ENCODE data around the gene QKI.

QKI gene

GRCh38 chr6:163392533-163392932 lies 22.0 kb upstream of the QKI start:
- DNase-seq = no peak

GRCh38 chr6:163393923-163394322 lies 20.6 kb upstream of the QKI start:
- no peak for DNase-seq

GRCh38 chr6:163394659-163395058 lies 19.9 kb upstream of the QKI start:
- DNase-seq = no peak

- no peak for DNase-seq
Measured at GRCh38 chr6:163395122-163395830, 19.2 kb upstream of the QKI start.

GRCh38 chr6:163395831-163396185 lies 18.7 kb upstream of the QKI start:
- no peak for DNase-seq

GRCh38 chr6:163397326-163397725 lies 17.2 kb upstream of the QKI start:
- no peak for DNase-seq

GRCh38 chr6:163398115-163398514 lies 16.4 kb upstream of the QKI start:
- DNase-seq = no peak

- DNase-seq = no peak
Measured at GRCh38 chr6:163398815-163399214, 15.7 kb upstream of the QKI start.

- no peak for DNase-seq
Measured at GRCh38 chr6:163400509-163400908, 14.0 kb upstream of the QKI start.

- DNase-seq = no peak
Measured at GRCh38 chr6:163401039-163401885, 13.3 kb upstream of the QKI start.

- DNase-seq = no peak
Measured at GRCh38 chr6:163402616-163403015, 11.9 kb upstream of the QKI start.

GRCh38 chr6:163404825-163405265 lies 9.7 kb upstream of the QKI start:
- DNase-seq = no peak

- peak; percentile 18 for DNase-seq
Measured at GRCh38 chr6:163405412-163406309, 8.9 kb upstream of the QKI start.

- DNase-seq = no peak
Measured at GRCh38 chr6:163406366-163406765, 8.2 kb upstream of the QKI start.

- DNase-seq = no peak
Measured at GRCh38 chr6:163406830-163407229, 7.7 kb upstream of the QKI start.

- DNase-seq = no peak
Measured at GRCh38 chr6:163408352-163408991, 6.0 kb upstream of the QKI start.

GRCh38 chr6:163409712-163410111 lies 4.8 kb upstream of the QKI start:
- DNase-seq = no peak

GRCh38 chr6:163412341-163412740 lies 2.2 kb upstream of the QKI start:
- DNase-seq = no peak

GRCh38 chr6:163412801-163413344 lies 1.6 kb upstream of the QKI start:
- no peak for DNase-seq

- DNase-seq = peak; percentile 93
Measured at GRCh38 chr6:163413345-163414116, 987 bp upstream of the QKI start.

- DNase-seq = no peak
Measured at GRCh38 chr6:163414946-163415619, 565 bp downstream of the QKI start.

All from CD4-positive, alpha-beta T cell treated with Interleukin-12 subunit alpha and Interleukin-12 subunit beta, for 1 hour (primary cell).